Measurements from ENCODE around the gene SMG1. TPM values are rescaled to one million over a fixed set of nuclear protein-coding genes. Genes with fewer than 3 reads are reported as not detected.

SMG1 gene
- total and polyA plus RNA-seq, 2 of the 13 experiments (the other 11 are each of a cell fraction or from before 2014, with no cell fraction given): 48.7 to 53.7 TPM

GRCh38 chr16:18789850-18790706, 136.1 kb downstream of the SMG1 start, which contains the start of gene RPS15A (continued):
- TF ChIP-seq ETV5 (CRISPR knock-in tag; IDR thresholded peaks at IDR 0.05; ENCODE audit: borderline replicate concordance): peak; percentile 69
- TF ChIP-seq MTERF4 (CRISPR knock-in tag; IDR thresholded peaks at IDR 0.05): peak; percentile 99
- peak; percentile 95 for TF ChIP-seq GTF2F1 (IDR thresholded peaks at IDR 0.05; ENCODE audit: low read length)
- TF ChIP-seq ZFP82 (CRISPR knock-in tag; IDR thresholded peaks at IDR 0.05; ENCODE audit: borderline replicate concordance): peak; percentile 95; the same call in 1 of the 2 replicates
- TF ChIP-seq ZNF430 (CRISPR knock-in tag; IDR thresholded peaks at IDR 0.05): peak; percentile 97; the same call in 1 of the 2 replicates
- peak; percentile 89; the same call in 1 of the 2 replicates for TF ChIP-seq MLXIP (CRISPR knock-in tag; IDR thresholded peaks at IDR 0.05; ENCODE audit: borderline replicate concordance)
- peak; percentile 85; the same call in 1 of the 2 replicates for TF ChIP-seq JDP2 (CRISPR knock-in tag; IDR thresholded peaks at IDR 0.05; ENCODE audit: borderline replicate concordance)
- TF ChIP-seq NCOA5 (CRISPR knock-in tag; IDR thresholded peaks at IDR 0.05): peak; percentile 76; the same call in 1 of the 2 replicates
- no peak for TF ChIP-seq CEBPZ (IDR thresholded peaks at IDR 0.05; ENCODE audit: low read length)
- peak; percentile 94 for TF ChIP-seq AFF4 (CRISPR knock-in tag; IDR thresholded peaks at IDR 0.05)
- peak; percentile 43; the same call in 1 of the 2 replicates for TF ChIP-seq BRCA1 (CRISPR knock-in tag; IDR thresholded peaks at IDR 0.05)
- peak; percentile 97 for TF ChIP-seq ZNF772 (CRISPR knock-in tag; IDR thresholded peaks at IDR 0.05)
- peak; percentile 73; the same call in 1 of the 2 replicates for TF ChIP-seq MATR3 (CRISPR knock-in tag; IDR thresholded peaks at IDR 0.05)
- no peak; the same call in 1 of the 2 replicates for TF ChIP-seq ZBTB42 (CRISPR knock-in tag; IDR thresholded peaks at IDR 0.05)
- TF ChIP-seq ZFP91 (CRISPR knock-in tag; IDR thresholded peaks at IDR 0.05; ENCODE audit: borderline replicate concordance): peak; percentile 98
